Neural progenitor cell (in vitro differentiated cells): ENCODE measurements around the gene MAPRE3.

Source experiments
- EZH2 ChIP-seq: fragments of 200-600 bp; sonication (generic); IDR thresholded peaks from 2 replicates; pipeline ENCODE4 v1.6.1; 2017; ENCODE audit warnings: antibody characterized with exemption, mild to moderate bottlenecking, moderate library complexity
- TF ChIP-seq, protein P1 (sequence below): fragments of 200-600 bp; sonication (generic); IDR thresholded peaks from 2 replicates; pipeline ENCODE4 v1.5.1; 2017; ENCODE audit warnings: antibody characterized with exemption, mild to moderate bottlenecking

DNA sequence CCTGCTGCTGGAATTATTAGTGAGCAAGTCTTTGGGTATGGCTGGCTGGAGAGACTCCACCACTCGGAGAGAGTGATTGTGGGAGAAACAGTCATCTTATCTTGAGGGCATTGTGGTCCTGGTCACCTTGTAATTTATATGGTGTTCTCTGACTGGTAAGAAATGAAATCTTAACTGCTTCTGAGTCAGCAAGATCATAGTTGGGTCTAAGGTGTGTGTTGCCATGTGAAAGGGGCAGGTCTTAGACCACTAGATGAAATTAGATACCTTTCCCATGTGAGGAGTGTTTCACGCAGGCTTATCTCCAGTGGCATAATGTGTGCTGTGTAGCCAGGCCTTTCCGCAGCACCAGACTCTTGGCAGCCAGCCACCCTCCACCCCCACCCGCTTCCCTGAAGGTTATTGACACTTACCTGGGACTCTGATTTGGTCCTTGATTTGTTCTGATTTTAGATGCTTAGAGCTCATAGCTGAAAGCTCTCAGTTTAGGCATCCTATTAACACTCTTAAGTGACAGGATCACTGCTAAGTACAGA, 7.7 kb downstream of the MAPRE3 start:
- TF ChIP-seq, protein P1, sequence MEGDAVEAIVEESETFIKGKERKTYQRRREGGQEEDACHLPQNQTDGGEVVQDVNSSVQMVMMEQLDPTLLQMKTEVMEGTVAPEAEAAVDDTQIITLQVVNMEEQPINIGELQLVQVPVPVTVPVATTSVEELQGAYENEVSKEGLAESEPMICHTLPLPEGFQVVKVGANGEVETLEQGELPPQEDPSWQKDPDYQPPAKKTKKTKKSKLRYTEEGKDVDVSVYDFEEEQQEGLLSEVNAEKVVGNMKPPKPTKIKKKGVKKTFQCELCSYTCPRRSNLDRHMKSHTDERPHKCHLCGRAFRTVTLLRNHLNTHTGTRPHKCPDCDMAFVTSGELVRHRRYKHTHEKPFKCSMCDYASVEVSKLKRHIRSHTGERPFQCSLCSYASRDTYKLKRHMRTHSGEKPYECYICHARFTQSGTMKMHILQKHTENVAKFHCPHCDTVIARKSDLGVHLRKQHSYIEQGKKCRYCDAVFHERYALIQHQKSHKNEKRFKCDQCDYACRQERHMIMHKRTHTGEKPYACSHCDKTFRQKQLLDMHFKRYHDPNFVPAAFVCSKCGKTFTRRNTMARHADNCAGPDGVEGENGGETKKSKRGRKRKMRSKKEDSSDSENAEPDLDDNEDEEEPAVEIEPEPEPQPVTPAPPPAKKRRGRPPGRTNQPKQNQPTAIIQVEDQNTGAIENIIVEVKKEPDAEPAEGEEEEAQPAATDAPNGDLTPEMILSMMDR: no peak
- TF ChIP-seq EZH2: no peak
